Measurements from ENCODE around the gene C11orf68. TPM values are rescaled to one million over a fixed set of nuclear protein-coding genes. Genes with fewer than 3 reads are reported as not detected.
"Not testable (repeated sequence)": the region's sequence is repeated elsewhere in the genome, so short reads cannot be mapped to it uniquely, and the experiment has no call there.

Gene C11orf68
- total RNA-seq, 4 donors from 2014 or later = 20.8 to 30.7 (median 23.9) TPM

GRCh38 chr11:65958291-65958690, 39.4 kb upstream of the C11orf68 start:
- H3K4me3 ChIP-seq = no peak overlapping the region
- peaks cover 8 to 15% of the 10 kb centered on the region in 2 donors for H3K4me1 ChIP-seq
- TF ChIP-seq CTCF (IDR thresholded peaks at IDR 0.05 in 4 of 5, conservative IDR thresholded peaks at IDR 0.05 in 1 of 5) (no peak), POLR2A (IDR thresholded peaks at IDR 0.05) (no peak)
- in situ Hi-C loops (cut with MboI; ENCODE audit: low sequenced_read_pairs in 4 of 4) = no loop called here
- intact Hi-C loops (cut with DNase I; ENCODE audit: low total_unique reads) = no loop called here
- no peaks in the 10 kb centered on the region for H3K9me3 ChIP-seq
- DNase-seq (no peak), ATAC-seq (no peak)
- no peaks in the 10 kb centered on the region for H3K36me3 ChIP-seq
- H3K27ac ChIP-seq = no peak overlapping the region
- peaks cover 0 to 3% (median 0%) of the 10 kb centered on the region in 3 donors for H3K27me3 ChIP-seq

GRCh38 chr11:65954771-65955170, 35.9 kb upstream of the C11orf68 start:
- H3K9me3 ChIP-seq = no peaks in the 10 kb centered on the region
- no peaks in the 10 kb centered on the region for H3K4me1 ChIP-seq
- ATAC-seq (no peak), DNase-seq (no peak)
- H3K27ac ChIP-seq = no peak overlapping the region
- peaks cover 0 to 3% (median 0%) of the 10 kb centered on the region in 3 donors for H3K27me3 ChIP-seq
- H3K4me3 ChIP-seq = no peak overlapping the region
- no peak for TF ChIP-seq POLR2A (IDR thresholded peaks at IDR 0.05)
- TF ChIP-seq CTCF (IDR thresholded peaks at IDR 0.05 in 4 of 5, conservative IDR thresholded peaks at IDR 0.05 in 1 of 5) = no peak
- H3K36me3 ChIP-seq = no peaks in the 10 kb centered on the region
- in situ Hi-C loops (cut with MboI; ENCODE audit: low sequenced_read_pairs in 4 of 4) (no loop called here), intact Hi-C loops (cut with DNase I; ENCODE audit: low total_unique reads) (no loop called here)

- Histone ChIP-seq H3K4me1 (no peaks in the 10 kb centered on the region), H3K27ac (no peak overlapping the region), H3K9me3 (no peaks in the 10 kb centered on the region), H3K27me3 (peaks cover 0 to 3% (median 0%) of the 10 kb centered on the region in 3 donors), H3K4me3 (no peak overlapping the region), H3K36me3 (no peaks in the 10 kb centered on the region)
- no peak for TF ChIP-seq POLR2A (IDR thresholded peaks at IDR 0.05)
- TF ChIP-seq CTCF (IDR thresholded peaks at IDR 0.05 in 4 of 5, conservative IDR thresholded peaks at IDR 0.05 in 1 of 5) = no peak
- DNase-seq (no peak), ATAC-seq (no peak)
- in situ Hi-C loops (cut with MboI; ENCODE audit: low sequenced_read_pairs in 4 of 4) = no loop called here
- intact Hi-C loops (cut with DNase I; ENCODE audit: low total_unique reads) = no loop called here
These were observed 34.6 kb upstream of the C11orf68 start for GRCh38 chr11:65953471-65953870.

GRCh38 chr11:65952052-65952521, 33.2 kb upstream of the C11orf68 start:
- intact Hi-C loops (cut with DNase I; ENCODE audit: low total_unique reads) = no loop called here
- no peaks in the 10 kb centered on the region for H3K36me3 ChIP-seq
- no peak for ATAC-seq
- DNase-seq = no peak
- no peaks in the 10 kb centered on the region for H3K4me1 ChIP-seq
- in situ Hi-C loops (cut with MboI; ENCODE audit: low sequenced_read_pairs in 4 of 4) = no loop called here
- no peak overlapping the region for H3K4me3 ChIP-seq
- no peak overlapping the region for H3K27ac ChIP-seq
- H3K27me3 ChIP-seq = peaks cover 0 to 3% (median 0%) of the 10 kb centered on the region in 3 donors
- no peaks in the 10 kb centered on the region for H3K9me3 ChIP-seq
- TF ChIP-seq POLR2A (IDR thresholded peaks at IDR 0.05) (no peak), CTCF (IDR thresholded peaks at IDR 0.05 in 4 of 5, conservative IDR thresholded peaks at IDR 0.05 in 1 of 5) (no peak)

- H3K9me3 ChIP-seq; H3K36me3 ChIP-seq; DNase-seq; H3K27ac ChIP-seq; H3K4me1 ChIP-seq; in situ Hi-C loops (cut with MboI; ENCODE audit: low sequenced_read_pairs in 4 of 4); H3K27me3 ChIP-seq; H3K4me3 ChIP-seq; intact Hi-C loops (cut with DNase I; ENCODE audit: low total_unique reads); ATAC-seq: not testable (repeated sequence)
These were observed 32.8 kb upstream of the C11orf68 start for GRCh38 chr11:65951641-65952040.

GRCh38 chr11:65950711-65951110, 31.8 kb upstream of the C11orf68 start:
- intact Hi-C loops (cut with DNase I; ENCODE audit: low total_unique reads); ATAC-seq; H3K27me3 ChIP-seq; H3K4me1 ChIP-seq; H3K4me3 ChIP-seq; DNase-seq; H3K27ac ChIP-seq; H3K36me3 ChIP-seq; in situ Hi-C loops (cut with MboI; ENCODE audit: low sequenced_read_pairs in 4 of 4); H3K9me3 ChIP-seq: not testable (repeated sequence)
